HG03460 (cell line): ENCODE data around the gene AGT.
"Not testable (repeated sequence)": the region's sequence is repeated elsewhere in the genome, so short reads cannot be mapped to it uniquely, and the experiment has no call there.

ENCODE experiments used
- ATAC-seq: cut with Tn5 transposase; IDR thresholded peaks from one replicate; pipeline ENCODE4 v1.9.1; 2021; ENCODE audit not compliant: unreplicated experiment

Gene AGT

GRCh38 chr1:230694464-230694863, 19.5 kb downstream of the AGT start:
- no peak for ATAC-seq

DNA sequence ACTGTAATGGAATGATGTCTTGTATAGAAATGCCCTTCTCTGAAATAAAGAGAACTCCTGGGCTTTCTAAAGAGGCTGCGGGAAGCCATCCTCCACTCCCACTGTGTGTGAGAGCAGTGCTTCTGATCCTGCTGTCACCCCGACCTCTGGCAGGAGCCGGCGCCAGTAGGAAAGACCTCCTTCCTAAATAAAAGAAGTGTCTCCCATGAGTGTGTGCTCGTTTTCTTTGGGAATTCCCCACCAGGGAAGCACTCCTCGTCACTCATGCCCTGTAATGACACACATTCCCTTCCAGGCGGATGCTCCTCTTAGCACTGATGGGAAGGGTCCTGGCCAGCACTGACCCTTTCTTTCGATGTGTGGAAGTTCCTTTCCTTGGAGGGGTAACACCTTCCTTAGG, 20.1 kb downstream of the AGT start:
- no peak for ATAC-seq

GRCh38 chr1:230693221-230693620, 20.7 kb downstream of the AGT start:
- ATAC-seq, result no peak

GRCh38 chr1:230691615-230692014, 22.3 kb downstream of the AGT start:
- no peak for ATAC-seq

GRCh38 chr1:230690101-230690500, 23.8 kb downstream of the AGT start:
- ATAC-seq, result no peak

DNA sequence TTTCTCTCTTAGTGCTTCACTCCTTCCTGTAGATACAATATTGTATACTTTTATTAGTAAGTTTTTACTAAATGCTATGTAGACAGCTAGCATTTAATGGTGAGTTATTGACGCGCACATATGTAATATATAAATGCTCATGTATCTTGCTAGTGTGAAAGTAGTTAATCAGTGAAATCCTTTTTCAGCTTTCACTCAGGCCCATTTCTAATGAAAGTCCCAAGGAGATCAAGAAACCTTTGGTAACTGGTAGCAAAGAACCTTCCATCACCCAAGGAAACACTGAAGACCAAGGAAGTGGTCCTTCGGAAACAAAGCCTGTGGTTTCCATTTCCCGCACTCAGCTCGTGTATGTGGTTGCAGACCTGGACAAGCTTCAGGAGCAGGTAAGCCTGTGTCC, 27.2 kb downstream of the AGT start:
- no peak for ATAC-seq

GRCh38 chr1:230684998-230685397, 28.9 kb downstream of the AGT start:
- ATAC-seq, result no peak

DNA sequence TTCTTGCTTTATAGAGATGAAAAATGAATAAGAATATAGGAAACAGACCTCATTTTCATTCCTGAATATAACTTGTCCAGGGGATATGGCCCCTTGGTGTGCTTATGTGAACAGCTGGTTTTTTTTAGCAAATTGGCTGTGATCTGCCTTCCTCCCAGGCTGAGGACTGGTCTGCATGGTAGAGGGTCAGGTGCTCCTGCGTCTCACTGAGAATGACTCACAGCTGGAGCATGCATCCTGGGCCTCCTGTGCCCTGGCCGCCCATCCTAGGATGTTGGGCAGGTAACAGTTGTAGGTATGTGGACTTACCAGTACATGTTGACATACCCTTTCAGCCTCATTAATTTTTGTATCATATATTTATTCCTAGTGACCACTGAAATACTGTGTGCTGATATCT, 29.8 kb downstream of the AGT start:
- ATAC-seq, result no peak

GRCh38 chr1:230682882-230683610, 30.9 kb downstream of the AGT start:
- no peak for ATAC-seq

GRCh38 chr1:230682274-230682673, 31.6 kb downstream of the AGT start:
- no peak for ATAC-seq

GRCh38 chr1:230681599-230681998, 32.3 kb downstream of the AGT start:
- ATAC-seq, result no peak

GRCh38 chr1:230680300-230681025, 33.5 kb downstream of the AGT start:
- no peak for ATAC-seq

GRCh38 chr1:230679825-230680224, 34.1 kb downstream of the AGT start:
- ATAC-seq, result no peak

GRCh38 chr1:230679192-230679591, 34.7 kb downstream of the AGT start:
- ATAC-seq, result no peak

GRCh38 chr1:230677200-230677599, 36.7 kb downstream of the AGT start:
- ATAC-seq, result no peak

DNA sequence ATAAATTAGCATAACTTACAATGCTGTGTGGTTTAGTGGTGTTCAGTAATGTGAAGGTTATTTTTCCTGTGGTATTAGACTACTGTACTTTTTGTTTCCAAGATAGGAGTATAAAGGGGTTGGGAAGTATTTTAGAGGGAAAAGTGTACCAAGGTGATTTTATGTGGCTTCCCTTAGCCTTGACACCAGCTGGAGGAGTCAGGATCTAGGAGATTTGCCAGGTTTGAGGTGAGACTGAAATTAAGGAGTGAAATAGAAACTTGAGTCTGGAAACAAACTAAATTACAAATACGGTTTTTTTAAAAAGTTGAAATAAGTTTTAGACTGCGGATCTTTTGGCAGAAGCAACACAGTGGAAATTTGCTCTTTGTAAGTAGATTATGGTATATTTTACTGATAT, 39.3 kb downstream of the AGT start:
- ATAC-seq, result no peak

DNA sequence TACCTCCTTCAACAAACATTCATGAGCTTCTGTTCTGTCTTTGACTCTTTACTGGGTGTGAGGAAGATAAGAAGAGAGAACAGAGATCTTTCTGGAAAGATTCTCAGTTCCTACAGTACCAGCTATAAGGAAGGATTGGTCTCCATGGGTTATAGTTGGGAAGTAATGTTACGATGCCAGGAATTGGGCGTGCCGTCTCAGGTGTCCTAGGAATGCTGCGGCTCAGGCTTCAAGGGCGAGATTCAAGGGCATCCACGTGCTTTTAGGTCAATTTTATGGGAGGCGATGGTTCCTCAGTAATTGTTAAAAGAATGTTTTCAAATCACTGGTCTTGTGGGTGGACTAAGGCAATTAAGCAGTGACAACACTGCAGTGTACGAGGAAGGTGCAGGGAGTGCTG, 44.4 kb downstream of the AGT start:
- ATAC-seq, result no peak

DNA sequence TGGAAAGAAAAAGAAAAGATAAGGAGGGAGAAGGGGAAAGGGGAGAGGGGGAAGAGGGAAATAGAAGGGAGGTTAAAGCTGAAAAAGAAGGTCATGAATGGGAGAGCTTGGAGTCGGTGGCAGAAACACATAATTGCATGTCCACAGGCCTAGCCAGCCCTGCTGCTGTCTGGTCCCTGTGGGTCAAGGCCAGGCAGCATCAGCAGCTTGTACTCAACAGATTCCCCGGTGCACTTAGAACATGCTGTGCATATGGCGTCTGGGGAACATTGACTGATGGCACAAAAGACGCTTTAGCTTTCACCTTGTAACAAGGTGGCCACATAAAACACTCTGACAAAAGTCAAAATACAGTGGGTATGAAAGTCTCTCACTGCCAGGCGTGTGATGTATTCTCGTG, 45.7 kb downstream of the AGT start:
- ATAC-seq, result no peak

GRCh38 chr1:230661976-230662375, 51.9 kb downstream of the AGT start:
- ATAC-seq, result no peak

- ATAC-seq, result no peak
Measured at GRCh38 chr1:230658691-230659090, 55.2 kb downstream of the AGT start.

DNA sequence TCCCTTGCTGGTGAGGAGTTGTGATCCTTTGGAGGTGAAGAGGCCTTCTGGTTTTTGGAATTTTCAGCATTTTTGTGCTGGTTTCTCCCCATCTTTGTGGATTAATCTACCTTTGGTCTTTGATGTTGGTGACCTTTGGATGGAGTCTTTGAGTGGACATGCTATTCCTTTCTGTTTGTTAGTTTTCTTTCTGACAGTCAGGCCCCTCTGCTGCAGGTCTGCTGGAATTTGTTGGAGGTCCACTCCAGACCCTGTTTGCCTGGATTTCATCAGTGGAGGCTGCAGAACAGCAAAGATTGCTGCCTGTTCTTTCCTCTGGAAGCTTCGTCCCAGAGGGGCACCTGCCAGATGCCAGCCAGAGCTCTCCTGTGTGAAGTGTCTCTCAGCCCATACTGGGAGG, 55.8 kb downstream of the AGT start:
- not testable (repeated sequence) for ATAC-seq

DNA sequence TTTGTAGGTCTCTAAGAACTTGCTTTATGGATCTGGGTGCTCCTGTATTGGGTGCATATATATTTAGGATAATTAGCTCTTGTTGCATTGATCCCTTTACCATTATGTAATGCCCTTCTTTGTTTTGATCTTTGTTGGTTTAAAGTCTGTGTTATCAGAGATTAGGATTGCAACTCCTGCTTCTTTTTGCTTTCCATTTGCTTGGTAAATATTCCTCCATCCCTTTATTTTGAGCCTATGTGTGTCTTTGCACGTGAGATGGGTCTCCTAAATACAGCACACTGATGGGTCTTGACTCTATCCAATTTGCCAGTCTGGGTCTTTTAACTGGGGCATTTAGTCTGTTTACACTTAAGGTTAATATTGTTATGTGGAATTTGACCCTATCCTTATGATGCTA, 57.2 kb downstream of the AGT start:
- not testable (repeated sequence) for ATAC-seq
